GM18505 (cell line): ENCODE results near the gene BPIFB6.

ENCODE experiments used
- ATAC-seq: cut with Tn5 transposase; IDR thresholded peaks from one replicate; pipeline ENCODE4 v1.9.1; 2021; ENCODE audit not compliant: unreplicated experiment
- POLR2A ChIP-seq: IDR thresholded peaks from 4 replicates; pipeline ENCODE4 v1.6.1; 2011; ENCODE audit warnings: borderline replicate concordance; ENCODE audit not compliant: insufficient read depth, insufficient read length; ENCODE audit errors: extremely low read depth

BPIFB6 gene

GRCh38 chr20:33026072-33026778 is 5.2 kb upstream of the BPIFB6 start:
- TF ChIP-seq POLR2A: no peak
- ATAC-seq: no peak

- no peak for ATAC-seq
- no peak for TF ChIP-seq POLR2A
These were observed 4.4 kb upstream of the BPIFB6 start for GRCh38 chr20:33026779-33027759.

GRCh38 chr20:33027769-33028751 is 3.4 kb upstream of the BPIFB6 start:
- no peak for ATAC-seq
- no peak for TF ChIP-seq POLR2A

- no peak for TF ChIP-seq POLR2A
- no peak for ATAC-seq
These were observed 2.6 kb upstream of the BPIFB6 start for GRCh38 chr20:33028875-33029274.

- no peak for TF ChIP-seq POLR2A
- no peak for ATAC-seq
These were observed 1.4 kb upstream of the BPIFB6 start for GRCh38 chr20:33030076-33030475.

- no peak for TF ChIP-seq POLR2A
- no peak for ATAC-seq
These were observed 879 bp upstream of the BPIFB6 start for GRCh38 chr20:33030569-33030968.

- TF ChIP-seq POLR2A: no peak
- no peak for ATAC-seq
These were observed 1.1 kb downstream of the BPIFB6 start for GRCh38 chr20:33032555-33032954.

GRCh38 chr20:33033381-33033780 is 1.9 kb downstream of the BPIFB6 start:
- no peak for TF ChIP-seq POLR2A
- ATAC-seq: no peak

GRCh38 chr20:33034115-33034514 is 2.7 kb downstream of the BPIFB6 start:
- TF ChIP-seq POLR2A: no peak
- no peak for ATAC-seq

GRCh38 chr20:33034901-33035492 is 3.5 kb downstream of the BPIFB6 start:
- no peak for ATAC-seq
- no peak for TF ChIP-seq POLR2A

- no peak for TF ChIP-seq POLR2A
- ATAC-seq: no peak
These were observed 6.0 kb downstream of the BPIFB6 start for GRCh38 chr20:33037456-33037855.

GRCh38 chr20:33038243-33038642 is 6.8 kb downstream of the BPIFB6 start:
- TF ChIP-seq POLR2A: no peak
- no peak for ATAC-seq

- ATAC-seq: no peak
- no peak for TF ChIP-seq POLR2A
These were observed 11.0 kb downstream of the BPIFB6 start for GRCh38 chr20:33042430-33042829.

GRCh38 chr20:33042983-33043730 is 11.7 kb downstream of the BPIFB6 start:
- no peak for TF ChIP-seq POLR2A
- no peak for ATAC-seq
